ELF-1 (cell line): ENCODE data around the gene TTN.
"Not testable (repeated sequence)": the region's sequence is repeated elsewhere in the genome, so short reads cannot be mapped to it uniquely, and the experiment has no call there.

ENCODE experiments used
- DNase-seq: peaks from one replicate; pipeline ENCODE4 v3.0.0-alpha.2; 2016; ENCODE audit warnings: low read depth, low spot score

Gene TTN

DNA sequence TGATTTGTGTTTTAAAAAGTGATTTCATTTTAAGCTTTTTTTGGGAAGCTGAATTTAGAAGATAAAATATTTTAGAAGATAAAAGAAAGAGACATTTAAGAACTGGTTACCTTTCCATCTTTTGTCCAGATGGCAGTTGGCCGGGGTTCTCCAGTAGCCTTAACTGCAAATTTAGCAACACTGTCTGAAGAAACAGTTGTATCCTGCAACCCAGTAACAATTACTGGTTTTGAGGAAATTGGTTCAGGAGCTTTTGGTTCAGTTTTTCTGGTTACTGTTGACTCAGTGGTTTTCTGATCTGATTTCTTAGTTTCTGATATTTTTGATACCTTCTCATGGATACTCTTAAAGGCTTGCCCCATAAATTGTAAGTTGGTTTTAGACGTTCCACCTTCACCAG is 277.1 kb downstream of the TTN start:
- no peak for DNase-seq

DNA sequence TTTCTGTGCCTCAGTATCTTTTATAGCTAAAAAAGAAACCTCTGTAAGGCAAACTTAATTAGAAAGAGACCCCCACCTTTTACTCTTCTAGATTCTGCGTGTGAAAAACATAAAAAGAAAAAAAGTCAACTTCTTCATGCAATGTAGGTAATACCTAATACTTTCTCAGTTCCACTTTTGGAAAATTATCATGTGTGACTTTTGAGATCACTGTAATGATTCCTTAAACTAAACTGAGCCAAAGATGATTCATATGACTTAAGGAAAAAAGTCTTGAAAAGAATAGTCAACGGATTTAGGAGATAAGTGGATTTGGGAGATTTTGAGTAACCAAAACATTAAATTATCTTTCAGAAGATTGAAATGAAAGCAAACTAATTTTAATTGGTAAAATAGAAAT is 278.0 kb downstream of the TTN start:
- DNase-seq = no peak

DNA sequence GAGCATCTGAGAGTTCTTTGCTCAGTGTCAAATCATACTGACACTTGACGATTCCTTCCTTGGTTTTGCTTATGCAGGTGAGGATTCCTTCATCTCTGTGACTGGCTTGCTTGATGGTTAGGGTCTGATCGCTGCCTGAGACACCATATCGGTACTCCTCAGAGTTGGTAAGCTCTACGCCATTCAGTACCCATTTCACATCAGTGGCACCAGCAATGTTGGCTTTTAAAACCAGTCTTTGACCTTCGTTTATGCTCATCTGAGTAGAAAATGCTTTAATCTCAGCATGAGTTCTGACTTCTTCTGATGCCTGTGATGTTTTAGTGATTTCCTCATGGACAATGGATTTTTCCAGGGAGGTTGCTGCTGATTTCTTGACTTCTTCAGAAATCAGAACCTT is 278.6 kb downstream of the TTN start:
- DNase-seq = no peak

DNA sequence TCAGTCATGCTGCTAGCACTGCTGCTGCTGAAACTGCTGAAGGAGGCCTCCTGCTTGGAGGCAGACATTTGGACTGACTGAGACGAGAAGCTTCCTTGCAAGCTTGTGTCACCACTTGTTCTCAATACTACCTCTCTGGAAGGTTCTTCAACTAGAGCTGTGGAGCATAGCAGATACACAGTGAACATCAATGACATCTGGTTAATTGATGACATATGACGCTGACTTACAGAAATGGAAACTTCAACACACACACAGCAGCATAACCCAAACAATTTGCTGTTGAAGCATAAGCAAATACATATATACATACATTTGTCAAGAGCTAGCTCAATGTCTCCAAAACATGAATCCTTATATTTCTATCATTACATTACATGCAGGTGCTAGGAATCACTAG is 279.6 kb downstream of the TTN start:
- no peak for DNase-seq

DNA sequence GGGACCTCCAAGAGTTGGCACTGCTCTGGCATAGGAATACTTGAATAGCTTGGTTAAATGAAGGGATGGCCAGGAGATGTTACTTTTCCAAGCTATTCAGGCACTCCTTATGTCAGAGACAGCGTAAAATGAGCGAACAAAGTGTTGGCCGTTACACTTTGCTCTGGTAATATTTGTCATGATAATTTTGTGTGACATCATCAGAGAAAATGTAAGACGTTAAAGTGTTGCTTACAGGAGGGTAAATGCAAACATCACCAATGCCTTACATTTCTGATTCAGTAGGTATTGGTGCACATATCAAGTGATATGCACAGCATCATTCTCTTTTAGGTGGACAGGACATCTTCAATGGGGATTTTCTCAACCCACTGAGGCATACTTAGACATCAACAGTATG is 281.0 kb downstream of the TTN start:
- no peak for DNase-seq

DNA sequence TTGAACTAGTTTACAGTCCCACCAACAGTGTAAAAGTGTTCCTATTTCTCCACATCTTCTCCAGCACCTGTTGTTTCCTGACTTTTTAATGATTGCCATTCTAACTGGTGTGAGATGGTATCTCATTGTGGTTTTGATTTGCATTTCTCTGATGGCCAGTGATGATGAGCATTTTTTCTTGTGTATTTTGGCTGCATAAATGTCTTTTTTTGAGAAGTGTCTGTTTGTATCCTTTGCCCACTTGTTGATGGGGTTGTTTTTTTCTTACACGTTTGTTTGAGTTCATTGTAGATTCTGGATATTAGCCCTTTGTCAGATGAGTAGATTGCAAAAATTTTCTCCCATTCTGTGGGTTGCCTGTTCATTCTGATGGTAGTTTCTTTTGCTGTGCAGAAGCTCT is 281.8 kb downstream of the TTN start:
- DNase-seq = not testable (repeated sequence)

DNA sequence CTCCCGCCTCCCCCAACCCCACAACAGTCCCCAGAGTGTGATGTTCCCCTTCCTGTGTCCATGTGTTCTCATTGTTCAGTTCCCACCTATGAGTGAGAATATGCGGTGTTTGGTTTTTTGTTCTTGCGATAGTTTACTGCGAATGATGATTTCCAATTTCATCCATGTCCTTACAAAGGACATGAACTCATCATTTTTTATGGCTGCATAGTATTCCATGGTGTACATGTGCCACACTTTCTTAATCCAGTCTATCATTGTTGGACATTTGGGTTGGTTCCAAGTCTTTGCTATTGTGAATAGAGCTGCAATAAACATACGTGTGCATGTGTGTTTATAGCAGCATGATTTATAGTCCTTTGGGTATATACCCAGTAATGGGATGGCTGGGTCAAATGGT is 282.2 kb downstream of the TTN start:
- DNase-seq = not testable (repeated sequence)

DNA sequence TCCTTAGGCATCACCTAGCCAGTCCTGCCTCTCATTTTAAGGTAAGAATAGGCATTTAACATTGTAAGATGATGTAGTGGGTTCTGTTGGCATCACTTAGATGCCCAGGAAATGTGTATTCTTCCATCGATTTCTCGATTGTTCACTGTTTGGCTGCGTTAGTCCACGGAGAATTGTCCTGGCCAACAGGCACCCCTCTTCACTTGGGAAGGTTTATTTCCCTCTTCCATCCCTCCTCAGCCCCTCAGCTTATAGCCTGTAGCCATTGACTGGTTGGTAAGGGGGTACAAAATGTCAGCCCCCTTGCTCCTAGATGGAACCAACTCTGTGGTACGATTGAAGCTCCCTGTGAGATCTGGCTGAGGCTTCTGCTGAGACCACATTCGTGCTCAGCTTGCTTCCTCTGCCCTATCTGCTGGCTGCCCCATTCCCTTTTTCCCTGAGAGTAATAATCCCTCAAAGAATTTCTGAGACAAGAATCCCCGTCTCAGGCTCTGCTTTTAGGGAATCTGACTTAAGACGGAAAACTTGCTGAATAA is 283.6 kb downstream of the TTN start:
- peak; percentile 8 for DNase-seq

DNA sequence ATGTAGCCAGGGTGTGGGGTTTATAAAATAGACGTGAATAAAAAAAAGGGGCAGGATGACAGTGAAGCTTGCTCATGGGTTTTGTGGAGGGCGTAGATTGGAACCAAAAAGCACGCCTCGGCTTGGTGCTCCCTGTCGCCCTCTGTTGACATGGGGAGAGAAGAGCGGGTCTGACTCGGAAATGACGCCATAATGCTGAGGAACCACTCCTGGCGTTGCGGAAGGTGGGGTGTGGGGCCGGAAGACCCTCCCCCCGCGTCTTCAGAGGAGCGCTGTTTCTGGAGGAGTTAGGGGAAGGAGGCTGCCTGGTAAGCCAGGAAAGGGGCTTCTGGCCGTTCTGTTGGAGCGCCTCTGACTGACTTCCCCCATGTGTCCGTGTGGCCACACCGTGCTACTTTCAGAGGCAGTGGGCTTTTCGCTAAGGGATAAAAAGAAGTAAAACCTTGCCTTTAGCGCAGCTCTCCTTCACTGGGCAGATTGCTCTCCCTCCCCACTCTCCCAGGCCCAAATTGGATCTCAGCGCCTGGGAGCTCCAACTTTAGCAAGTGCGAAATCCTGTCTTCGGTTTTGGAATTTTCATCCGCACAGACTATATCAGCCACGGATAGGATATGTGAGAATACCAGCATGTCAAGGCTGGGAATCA is 284.1 kb downstream of the TTN start:
- DNase-seq = peak; percentile 97

DNA sequence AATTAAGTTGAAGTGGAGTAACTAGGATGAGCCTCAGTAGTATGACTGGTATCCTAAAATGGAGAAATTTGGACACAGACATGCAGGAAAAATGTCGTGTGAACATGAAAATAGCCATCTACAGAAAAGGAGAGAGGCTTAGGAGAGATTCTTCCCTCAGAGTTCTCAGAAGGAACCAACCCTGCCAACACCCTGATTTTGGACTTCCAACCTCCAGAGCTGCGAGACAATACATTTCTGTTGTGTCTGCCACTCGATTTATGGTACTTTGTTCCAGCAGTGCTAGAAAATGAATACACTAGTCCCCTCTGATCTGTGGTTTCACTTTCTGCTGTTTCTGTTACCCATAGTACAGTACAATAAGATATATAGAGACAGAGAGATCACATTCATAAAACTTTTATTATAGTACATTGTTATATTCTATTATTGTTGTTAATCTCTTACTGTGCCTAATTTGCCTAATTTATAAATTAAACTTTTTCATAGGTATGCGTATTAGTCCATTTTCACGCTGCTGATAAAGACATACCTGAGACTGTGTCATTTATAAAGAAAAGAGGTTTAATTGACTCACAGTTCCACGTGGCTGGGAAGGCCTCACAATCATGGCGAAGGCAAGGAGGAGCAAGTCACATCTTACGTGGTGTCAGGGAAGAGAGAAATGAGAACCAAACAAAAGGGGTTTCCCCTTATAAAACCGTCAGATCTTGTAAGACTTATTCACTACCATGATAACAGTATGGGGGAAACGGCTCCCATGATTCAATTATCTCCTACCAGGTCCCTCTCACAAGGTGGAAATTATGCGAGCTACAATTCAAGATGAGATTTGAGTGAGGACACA is 285.7 kb downstream of the TTN start:
- DNase-seq = no peak

DNA sequence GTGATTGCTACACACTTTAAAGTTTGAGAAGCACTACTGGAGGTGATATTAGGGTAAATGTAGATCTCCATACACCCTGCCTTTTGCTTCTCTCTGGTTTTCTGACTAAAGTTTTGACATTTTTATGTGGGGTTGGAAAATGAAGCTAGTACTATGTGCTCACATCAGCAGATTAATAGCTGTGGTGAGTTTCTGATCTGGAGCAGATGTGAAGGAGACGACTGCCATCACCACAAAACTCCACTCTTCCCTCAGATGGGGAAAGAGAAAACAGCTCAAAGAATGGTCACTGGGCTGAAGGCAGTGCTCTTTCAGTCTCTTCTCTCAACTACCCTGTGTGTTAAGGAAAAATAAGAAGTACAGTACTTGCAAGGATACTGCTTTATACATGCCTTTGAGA is 289.7 kb downstream of the TTN start:
- no peak for DNase-seq

DNA sequence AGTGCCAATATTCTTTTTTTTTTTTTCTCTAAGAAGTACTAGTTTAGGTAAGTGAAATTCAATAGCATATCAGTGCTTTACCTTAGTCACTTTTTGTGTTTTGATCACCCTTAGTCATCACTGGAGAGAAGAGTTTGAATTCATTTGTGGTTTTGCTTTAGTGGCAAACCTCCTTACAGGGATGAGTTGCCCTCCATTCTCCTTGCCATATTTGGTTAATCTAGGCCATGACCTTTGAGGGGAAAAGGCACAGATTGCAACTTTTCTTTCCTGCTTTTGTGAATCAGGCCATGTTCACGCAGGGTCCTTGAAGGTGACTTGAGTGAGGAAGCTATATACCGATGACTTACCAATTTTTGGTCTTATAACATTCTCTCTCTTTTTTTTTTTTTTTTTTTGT is 292.6 kb downstream of the TTN start:
- no peak for DNase-seq

DNA sequence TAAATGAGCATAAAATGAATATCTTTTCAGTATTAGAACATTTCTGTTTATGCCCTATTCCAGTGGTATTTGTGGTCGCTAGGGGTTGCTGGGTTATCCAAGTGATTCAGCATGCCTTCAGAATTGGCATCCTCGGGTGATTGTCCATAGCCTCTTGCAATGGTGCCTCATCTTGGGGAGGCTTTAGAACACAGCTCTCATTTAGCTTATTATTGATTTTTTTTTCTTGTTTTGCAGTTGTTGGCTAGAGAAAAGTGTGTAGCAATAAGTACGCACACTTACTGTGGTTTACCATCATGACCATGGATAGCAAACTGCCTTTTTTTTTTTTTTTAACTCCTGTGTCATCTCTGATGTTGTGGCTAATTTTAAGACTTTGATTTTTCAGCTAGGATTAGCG is 293.3 kb downstream of the TTN start:
- DNase-seq = no peak

DNA sequence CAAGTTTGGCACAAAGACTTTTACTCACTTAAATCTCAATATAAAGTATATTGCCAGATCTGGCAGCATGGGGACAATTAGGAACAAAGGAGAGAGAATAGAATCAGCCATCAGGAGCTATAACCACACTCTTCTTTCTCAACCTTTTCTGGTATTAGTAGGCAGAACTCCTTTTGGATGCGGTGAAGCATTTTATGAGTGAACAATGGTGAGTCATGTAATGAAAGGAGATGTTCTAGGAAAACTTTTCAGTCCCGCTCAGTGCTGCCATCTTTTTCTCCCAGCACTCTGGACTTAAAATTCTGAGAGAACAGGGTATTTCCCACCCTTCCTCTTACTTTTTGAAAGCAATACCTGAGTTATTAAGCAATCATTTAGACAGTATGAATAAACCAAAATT is 294.7 kb downstream of the TTN start:
- no peak for DNase-seq

DNA sequence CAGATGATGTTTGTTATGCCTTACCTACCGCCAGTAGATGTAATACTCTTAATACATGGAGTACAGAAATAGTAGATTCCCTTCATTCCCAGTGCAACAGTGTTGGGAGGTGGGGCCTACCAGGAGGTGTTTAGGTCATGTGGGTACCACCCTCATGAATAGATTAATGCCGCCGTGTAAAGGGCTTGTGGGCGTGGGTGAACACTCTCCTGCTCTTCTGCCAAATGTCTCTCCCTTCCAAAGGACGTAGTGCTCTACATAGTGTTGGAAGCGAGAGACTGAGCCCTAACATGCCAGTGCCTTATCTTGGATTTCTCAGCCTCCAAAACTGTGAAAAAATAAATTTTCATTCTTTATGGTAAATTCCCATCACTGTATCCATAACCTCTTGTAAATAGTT is 296.8 kb downstream of the TTN start:
- no peak for DNase-seq

DNA sequence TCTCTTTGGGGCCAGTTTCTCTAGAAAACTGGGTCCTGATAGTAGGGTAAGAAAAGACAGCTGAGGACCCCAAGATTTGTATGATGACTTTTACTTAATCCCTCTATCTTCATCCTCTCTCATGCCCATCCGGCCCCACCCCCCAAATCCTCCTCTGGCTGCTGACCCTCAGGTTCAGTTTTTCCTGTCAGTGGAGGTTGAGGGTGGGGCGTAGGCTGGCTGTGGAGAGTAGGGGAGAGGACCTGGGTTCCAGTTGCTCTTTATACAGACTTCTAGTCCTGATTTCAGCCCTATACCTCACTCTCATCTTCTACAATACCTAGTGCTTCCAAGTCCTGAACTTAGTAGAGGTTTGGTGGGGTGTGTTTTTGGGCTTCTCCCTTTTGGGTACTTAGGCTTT is 298.6 kb downstream of the TTN start:
- DNase-seq = no peak

DNA sequence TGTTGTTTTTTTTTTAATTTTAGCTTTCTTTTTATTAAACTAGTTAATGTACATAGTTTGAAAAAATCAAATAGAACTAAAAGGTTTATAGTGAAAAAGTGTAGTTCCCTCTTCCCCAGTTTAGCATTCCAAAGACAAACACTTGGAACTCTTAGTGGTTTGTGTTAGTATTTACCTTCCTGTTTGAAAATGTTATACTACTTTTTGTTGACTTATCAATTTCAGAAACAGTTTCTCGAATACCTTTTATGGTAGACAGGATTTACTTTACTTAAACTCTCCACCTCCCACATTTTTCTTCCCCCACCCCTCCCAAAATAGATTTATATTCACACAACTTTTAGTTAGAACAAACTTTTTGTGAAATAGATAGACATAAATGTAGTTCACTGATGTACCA is 300.3 kb downstream of the TTN start:
- no peak for DNase-seq

DNA sequence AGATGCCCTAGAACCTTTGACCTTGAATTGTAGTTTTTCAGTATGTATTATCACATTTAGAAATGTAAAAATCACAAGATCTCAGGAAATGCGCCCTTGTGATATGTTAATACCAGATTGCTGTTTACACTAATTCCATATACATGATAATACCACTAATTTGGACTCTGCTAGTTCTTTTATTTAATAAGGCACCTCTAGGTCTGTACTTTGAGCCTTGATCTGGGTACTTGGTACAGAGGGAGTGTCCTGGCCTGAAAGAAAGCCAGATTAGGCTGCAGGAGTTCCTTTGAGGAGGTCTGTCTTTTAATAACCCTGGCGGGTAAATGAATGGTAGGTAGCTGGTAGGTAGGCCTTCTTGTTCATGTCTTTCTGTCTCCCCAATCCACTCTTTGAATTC is 300.7 kb downstream of the TTN start:
- no peak for DNase-seq

DNA sequence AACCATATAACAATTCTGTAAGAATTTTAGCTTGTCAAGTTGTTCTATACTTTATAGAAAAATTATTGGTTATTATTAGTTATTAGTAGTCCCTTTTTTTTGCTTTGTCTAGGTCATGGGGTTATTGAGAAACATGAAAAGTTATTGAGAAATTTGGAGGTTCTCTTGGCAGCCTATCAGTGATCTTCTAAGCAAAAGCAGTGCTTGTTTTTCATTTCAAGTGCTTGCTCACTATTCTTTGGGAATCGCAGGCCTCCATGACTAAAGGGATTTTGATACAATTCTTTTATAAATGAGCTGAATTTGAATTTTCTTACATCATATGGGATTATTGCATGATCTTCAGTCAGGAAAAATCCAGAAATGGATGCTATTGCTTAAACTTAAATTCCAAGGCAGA is 301.1 kb downstream of the TTN start:
- no peak for DNase-seq

DNA sequence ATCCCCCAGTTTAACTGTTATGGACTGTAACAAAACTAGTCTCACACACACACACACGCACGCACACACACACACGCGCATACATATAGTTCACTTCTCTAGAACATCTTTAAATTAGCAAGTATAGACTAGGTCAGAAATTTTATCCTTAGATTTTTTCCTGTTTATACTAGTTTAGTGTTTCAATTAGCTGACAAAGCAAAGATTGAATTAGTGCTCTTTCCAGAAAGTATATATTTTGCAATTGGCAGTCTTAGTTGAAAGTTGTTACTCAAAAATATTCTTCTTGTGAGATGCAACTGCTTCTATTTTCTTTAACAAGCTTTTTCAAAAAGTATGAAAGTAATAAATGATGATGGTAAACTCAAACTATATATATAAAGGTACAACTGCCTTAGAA is 304.5 kb downstream of the TTN start:
- no peak for DNase-seq

DNA sequence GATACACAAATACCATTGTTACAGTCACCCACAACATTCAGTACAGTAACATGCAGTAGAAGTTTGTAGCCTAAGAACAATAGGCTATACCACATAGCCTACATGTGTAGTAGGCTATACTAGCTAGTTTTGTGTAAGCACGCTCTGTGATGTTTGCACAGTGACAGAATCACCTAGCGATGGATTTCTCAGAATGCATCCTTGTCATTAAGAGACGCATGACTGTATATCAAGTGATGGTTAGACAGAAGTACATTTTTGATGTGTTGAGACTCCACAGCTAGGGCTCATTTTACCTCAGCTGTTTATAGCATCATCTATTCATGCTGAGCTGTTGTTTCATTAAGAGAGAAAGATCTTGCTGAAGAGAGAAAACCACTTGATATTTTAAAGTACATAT is 307.6 kb downstream of the TTN start:
- no peak for DNase-seq

DNA sequence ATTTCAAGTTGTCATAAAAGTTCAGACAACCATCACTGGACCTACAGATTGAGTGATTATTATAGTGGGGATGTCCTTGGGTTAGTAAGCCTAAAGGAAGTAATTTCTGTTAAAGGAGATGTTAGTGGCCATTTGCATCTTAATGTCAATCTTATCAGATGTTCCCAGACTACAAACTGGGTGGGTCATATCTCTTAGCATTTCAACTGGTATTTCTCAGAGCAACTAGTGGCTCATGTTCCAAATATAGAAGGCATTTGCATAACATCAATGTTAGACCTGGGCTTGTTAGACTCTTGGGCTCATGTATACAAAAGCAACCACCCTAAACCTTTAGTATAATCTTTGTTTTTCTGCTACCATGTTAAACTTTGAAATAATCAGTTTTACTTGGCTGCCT is 309.1 kb downstream of the TTN start:
- no peak for DNase-seq

DNA sequence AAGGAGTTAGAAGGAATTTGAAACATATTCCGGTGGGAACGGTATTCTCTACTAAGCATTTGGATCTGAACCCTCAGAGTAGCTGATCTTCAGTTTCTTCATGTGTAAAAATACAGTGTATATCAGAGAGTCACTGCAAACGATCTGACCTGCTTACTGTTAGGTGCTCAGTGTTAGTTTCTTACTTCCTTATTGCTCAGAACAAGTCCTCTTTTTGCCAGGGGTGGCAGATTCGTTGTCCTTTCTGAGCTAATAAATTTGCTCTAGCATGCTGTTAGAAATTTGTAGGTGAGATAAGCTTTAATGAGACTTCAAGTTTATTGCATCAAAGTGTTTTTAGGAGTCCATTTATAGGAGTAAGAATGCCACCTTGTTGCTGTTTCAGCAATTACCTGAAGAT is 311.2 kb downstream of the TTN start:
- no peak for DNase-seq
